Activated CD8-positive, alpha-beta memory T cell treated with anti-CD3 and anti-CD28 coated beads, Interleukin-2, amount 50 U/mL, for 48 hours (primary cell): Measurements from ENCODE around the gene PRORP.
"Not testable (repeated sequence)": the region's sequence is repeated elsewhere in the genome, so short reads cannot be mapped to it uniquely, and the experiment has no call there.

Source experiments
- DNase-seq: peaks from one replicate; pipeline ENCODE4 v3.0.0-alpha.2; 2020

The PRORP gene

GRCh38 chr14:35121887-35122695 lies at the start of gene PRORP, which contains the start of gene PPP2R3C:
Gene PRORP, plus strand, starts transcription at chr14:35122552. Its CDS starts 694 bp downstream, at chr14:35123246.
Gene PPP2R3C, minus strand, starts transcription at chr14:35121990. Its CDS starts 31 bp downstream, at chr14:35121959.
- peak; percentile 92 for DNase-seq

- no peak for DNase-seq
Measured at GRCh38 chr14:35073486-35073885, 48.9 kb upstream of the PRORP start.

- no peak for DNase-seq
Measured at GRCh38 chr14:35078082-35078481, 44.3 kb upstream of the PRORP start.

- no peak for DNase-seq
Measured at GRCh38 chr14:35079742-35080141, 42.6 kb upstream of the PRORP start.

- DNase-seq = no peak
Measured at GRCh38 chr14:35083530-35084150, 38.7 kb upstream of the PRORP start.

GRCh38 chr14:35085441-35085840 lies 36.9 kb upstream of the PRORP start:
- no peak for DNase-seq

- DNase-seq = no peak
Measured at GRCh38 chr14:35088514-35088913, 33.8 kb upstream of the PRORP start.

GRCh38 chr14:35094645-35095044 lies 27.7 kb upstream of the PRORP start:
- DNase-seq = not testable (repeated sequence)

- DNase-seq = no peak
Measured at GRCh38 chr14:35107866-35108265, 14.5 kb upstream of the PRORP start.

GRCh38 chr14:35112641-35113040 lies 9.7 kb upstream of the PRORP start:
- no peak for DNase-seq

GRCh38 chr14:35113308-35113950 lies 8.9 kb upstream of the PRORP start:
- DNase-seq = no peak

GRCh38 chr14:35114036-35114435 lies 8.3 kb upstream of the PRORP start:
- no peak for DNase-seq

- DNase-seq = no peak
Measured at GRCh38 chr14:35116242-35116641, 6.1 kb upstream of the PRORP start.

GRCh38 chr14:35117112-35117511 lies 5.2 kb upstream of the PRORP start:
- DNase-seq = no peak

- no peak for DNase-seq
Measured at GRCh38 chr14:35121026-35121886, 1.1 kb upstream of the PRORP start.

- DNase-seq = no peak
Measured at GRCh38 chr14:35122696-35123387, 490 bp downstream of the PRORP start.

- no peak for DNase-seq
Measured at GRCh38 chr14:35123388-35123703, 994 bp downstream of the PRORP start.

- DNase-seq = no peak
Measured at GRCh38 chr14:35124127-35124526, 1.8 kb downstream of the PRORP start.

- DNase-seq = no peak
Measured at GRCh38 chr14:35133542-35134328, 11.4 kb downstream of the PRORP start.

GRCh38 chr14:35134329-35135123 lies 12.2 kb downstream of the PRORP start:
- no peak for DNase-seq

- no peak for DNase-seq
Measured at GRCh38 chr14:35138585-35138984, 16.2 kb downstream of the PRORP start.
